NOMO-1 (cell line): Measurements from ENCODE around the gene ZMYND11.
"Not testable (repeated sequence)": the region's sequence is repeated elsewhere in the genome, so short reads cannot be mapped to it uniquely, and the experiment has no call there.

Experiments used
- DNase-seq, 2 experiments: peaks; one replicate each; lab custom pipeline; 2025; ENCODE audit not compliant: unreplicated experiment in 2 of 2; lab: John Stamatoyannopoulos, UW

Gene ZMYND11

DNA sequence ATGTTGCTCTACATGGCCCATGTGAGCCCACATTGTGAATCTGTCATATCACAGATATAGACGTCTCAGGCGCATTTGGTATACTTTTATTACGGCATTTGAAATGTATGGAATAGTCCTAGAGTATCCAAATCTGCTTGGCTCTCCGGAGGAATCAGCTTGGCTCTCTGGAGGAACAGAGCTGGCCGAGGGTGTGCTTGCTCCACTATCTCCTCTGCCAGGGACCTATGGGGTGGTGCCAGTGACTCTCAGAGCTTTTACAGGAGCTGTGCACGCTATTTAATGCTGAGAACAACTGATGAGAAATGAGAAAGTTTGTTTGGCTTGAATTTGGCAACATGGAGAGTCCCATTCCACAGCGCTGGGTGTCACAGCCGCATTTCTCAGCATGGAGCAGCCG lies 144.0 kb downstream of the ZMYND11 start:
- DNase-seq = no peak

DNA sequence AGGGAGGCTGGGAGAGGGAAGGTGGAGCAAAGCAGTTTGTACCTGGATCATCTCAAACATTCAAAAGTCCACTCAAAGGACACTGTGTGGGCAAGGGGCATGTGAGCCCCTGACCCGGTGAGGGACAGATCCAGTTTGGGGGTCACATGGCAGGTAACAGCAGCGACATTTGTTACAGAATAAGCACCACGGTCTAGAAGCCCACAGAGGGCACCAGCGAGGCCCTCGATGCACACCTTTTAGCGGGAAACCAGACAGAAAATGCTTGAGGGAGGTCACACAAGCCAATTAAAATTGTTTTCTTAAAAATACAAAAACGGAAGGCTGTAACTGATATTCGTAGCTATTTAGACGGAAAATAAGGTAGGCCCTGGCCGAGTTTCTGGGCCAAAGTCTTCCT lies 144.4 kb downstream of the ZMYND11 start:
- no peak for DNase-seq

DNA sequence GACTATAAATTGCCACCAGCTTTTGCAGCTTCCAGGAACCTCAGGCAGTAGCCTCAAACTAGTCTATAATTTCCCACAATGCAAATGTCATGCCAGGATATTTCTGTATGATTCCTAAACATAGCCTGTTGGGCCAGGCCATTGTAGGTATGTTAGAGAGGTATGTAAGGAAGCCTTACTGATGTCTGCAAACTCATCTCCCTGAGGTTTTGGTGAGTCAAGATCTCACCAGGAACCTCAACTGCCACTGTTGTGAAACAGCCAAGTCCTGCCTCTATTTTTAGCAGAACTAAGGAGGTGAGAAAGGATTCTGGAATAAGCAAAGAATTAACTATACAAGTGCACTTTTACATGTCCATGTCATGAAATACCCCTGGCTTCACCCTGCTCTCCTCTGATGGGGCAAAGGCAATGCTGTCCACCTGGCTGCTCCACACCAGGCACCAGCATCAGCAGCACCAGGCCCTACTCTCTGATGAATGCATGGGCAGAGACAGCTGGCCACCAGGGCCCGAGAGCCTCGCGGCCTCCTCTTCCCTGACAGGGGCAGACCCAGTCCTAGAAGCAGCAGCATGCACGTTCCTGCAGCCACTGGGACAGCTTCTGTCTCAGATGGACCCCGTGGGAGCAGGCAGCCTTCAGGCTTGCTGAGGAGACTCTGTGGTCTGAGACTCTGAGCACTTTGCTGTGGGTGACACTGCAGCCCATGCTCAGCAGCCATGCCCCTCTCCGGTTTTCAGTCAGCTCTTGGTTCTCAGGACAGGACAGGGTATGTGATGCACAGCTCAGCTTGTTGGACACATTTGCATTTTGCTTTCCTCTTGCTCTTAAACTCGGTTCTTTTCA lies 147.3 kb downstream of the ZMYND11 start:
- DNase-seq = peak; percentile 32 to 51

DNA sequence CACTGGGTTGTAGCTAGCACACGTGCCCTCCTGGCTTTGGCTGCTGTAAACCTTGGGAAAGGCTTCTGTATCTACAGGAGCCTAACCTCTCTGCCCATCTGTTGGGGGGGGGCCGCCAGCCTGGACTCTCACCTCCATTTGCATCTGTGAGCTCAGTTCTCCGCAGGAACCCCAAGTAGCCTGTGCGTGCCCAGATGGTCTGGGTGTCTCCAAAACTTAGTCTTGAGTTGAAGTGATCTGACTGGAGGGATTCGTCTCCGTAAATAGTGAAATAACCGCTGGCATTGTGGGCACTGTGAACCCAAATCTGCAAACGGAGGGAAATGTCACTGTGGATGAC lies 147.9 kb downstream of the ZMYND11 start:
- DNase-seq = no peak

- peak; percentile 20 to 33 for DNase-seq
Measured at GRCh38 chr10:283916-284356, 148.7 kb downstream of the ZMYND11 start.

DNA sequence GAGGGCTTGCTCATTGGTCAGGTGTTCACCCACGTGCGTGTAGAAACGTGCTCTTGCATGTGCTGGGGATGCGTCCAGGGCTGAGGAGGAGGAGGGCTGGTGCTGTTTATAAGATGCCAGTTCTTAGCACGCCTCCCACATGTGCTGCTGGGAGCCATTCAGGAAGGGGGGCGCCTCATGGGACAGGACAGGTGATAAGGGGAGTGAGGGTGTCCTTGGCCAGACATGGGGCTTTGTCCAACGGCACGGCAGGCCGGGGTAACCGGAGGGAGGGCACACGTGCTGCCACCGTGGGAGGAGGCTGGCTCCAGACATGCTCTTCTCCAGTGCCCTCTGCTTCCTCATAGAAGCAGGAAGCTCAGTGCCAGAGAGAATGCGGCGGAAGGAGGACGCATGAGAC lies 150.0 kb downstream of the ZMYND11 start:
- no peak for DNase-seq

DNA sequence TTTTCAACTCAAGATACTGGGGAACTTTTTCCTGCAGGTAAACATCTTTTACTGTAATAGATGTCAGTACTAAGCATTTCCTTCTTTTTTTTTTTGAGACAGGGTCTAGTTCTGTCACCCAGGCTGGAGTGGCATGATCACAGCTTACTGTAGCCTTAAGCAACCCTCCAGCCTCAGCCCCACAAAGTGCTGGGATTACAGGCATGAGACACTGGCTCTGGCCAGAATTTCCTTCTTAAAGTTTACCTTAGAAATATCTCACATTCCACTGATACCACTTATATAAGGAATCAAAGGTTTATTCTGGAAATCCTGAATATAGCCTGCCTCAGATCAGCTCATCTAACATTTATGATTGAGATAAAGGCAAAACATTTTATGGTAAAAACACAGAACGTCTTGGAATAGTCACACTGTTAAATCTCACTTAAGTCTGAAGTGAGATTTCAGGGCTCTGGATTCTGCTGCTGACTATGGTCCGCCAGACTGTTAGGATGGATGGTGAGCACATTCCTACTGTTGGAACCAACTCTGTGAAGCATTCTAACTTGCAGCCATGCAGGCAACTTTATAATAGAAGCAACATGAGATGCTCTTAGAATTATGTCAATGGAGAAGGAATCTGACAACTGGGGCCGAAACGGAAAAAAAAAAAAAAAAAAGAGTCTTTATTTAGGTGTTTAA lies 151.9 kb downstream of the ZMYND11 start:
- no peak for DNase-seq

DNA sequence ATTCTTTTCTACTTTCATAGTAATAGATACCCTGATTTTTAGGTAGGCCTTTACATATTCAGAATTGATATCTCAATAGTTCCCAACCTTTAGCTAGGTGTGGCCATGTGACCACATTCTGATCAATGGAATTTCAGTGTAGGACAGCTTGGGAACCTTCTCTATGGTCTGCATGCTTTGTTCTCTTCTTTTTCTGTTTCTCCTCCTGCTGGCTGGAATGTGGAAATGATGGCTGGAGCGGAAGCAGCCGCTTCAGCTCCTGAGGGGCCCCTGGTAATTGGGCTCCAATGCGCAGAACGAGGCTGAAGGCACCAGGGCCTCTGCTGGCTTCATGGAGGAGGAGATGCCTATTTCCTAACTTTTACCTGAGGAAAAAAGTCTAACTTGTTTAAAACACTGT lies 152.6 kb downstream of the ZMYND11 start:
- DNase-seq = no peak

- DNase-seq = no peak
Measured at GRCh38 chr10:288316-289200, 153.3 kb downstream of the ZMYND11 start.

DNA sequence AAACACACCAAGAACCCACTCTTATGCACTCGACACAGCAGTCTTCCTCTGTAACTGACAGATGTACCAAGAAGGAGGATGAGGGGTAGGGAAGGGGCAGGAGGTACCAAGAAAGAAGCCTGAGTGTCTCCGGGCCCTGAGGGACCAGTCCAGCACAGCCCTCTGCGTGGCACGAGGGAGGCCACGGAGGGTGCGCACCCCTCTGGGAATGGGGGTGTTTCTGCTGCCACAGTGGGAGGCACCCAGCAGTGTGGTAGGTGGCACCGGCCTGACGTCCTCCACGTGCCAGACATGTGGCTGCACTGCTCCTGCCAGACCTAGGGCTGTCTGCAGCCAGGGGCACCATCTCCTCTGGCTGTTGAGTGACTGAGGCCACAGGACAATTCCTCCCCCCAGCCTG lies 154.3 kb downstream of the ZMYND11 start:
- no peak for DNase-seq

DNA sequence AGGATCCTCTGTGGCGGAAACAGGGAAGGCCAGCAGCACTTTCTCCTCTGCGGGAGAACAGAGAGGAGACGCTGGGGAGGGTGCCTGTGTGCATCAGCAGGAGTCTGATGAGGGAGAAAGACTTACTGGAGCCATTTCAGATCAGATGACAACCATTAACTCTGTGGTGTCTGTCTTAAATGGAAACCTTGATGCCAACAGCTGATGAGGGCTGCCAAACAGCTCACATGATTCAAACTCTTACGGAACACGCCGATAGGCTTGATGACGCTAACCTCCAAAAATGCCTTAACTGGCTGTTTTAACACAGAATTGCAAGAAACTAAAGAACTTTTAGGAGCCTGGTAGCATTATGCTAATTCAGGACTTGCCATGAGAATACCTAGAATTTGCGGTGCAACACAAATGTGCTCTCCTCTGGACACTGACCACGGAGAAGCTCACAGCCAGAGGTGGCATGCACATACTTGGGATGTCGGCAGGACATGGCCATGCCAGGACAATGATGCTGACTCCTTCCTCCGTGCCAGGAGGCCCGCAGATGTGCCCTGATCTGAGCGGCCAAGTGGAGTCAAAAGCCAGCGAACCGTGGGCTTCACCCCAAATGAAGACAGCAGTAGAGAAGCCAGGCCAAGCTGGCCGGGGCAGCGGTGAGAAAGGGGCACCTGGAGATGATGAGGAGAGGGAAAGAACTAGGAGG lies 154.9 kb downstream of the ZMYND11 start:
- DNase-seq = no peak

- DNase-seq = no peak
Measured at GRCh38 chr10:293636-294035, 158.4 kb downstream of the ZMYND11 start.

DNA sequence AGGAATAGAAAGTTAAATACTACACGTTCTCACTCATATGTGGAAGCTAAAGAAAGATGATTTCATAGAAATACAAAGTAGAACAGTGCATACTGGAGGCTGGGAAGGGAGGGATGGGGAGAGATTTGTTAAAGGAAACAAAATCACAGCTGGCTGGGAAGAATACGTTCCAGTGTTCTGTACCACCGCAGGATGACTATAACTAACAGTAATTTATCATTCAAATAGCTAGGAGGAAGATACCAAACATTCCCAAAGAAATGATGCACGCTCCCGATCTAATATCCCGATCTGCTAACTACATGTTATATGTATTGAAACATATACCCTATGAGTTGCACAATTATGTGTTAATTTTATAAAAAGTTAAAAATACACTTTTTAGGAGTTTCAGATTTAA lies 162.3 kb downstream of the ZMYND11 start:
- DNase-seq = no peak

DNA sequence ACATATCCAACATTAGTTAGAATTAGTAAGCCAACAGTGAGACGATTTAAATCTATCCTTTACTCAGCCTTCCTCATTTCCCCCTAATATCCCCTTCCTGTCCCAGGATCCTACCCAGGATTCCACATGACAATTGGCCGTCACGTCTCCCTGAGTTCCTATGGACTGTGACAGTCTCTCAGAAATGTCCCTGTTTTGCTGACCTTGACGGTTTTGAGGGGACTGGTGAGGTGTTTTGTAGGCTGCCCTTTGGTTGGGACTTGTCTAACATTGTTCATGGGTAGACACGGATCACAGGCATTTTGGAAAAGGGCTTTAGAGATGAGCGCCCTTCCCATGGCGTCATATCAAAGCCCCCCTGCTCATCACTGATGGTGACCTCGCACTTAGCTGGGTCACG lies 162.8 kb downstream of the ZMYND11 start:
- no peak for DNase-seq

DNA sequence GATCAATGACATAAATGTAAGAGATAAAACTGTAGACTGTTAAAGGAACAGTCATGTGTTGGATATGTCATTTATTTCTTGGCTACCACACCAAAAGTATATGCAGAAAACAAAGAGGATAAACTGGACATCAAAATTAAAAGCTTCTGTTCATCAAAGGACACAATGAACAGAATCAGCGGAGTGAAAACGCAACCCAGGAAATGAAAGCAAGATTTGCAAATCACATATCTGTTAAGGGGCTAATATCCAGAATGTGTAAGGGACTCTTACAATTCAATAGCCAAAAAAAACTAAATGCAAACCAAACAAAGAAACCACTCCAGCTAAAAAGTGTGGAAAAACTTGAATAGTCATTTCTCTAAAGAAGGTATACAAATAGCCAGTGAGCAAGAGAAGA lies 164.3 kb downstream of the ZMYND11 start:
- no peak for DNase-seq

DNA sequence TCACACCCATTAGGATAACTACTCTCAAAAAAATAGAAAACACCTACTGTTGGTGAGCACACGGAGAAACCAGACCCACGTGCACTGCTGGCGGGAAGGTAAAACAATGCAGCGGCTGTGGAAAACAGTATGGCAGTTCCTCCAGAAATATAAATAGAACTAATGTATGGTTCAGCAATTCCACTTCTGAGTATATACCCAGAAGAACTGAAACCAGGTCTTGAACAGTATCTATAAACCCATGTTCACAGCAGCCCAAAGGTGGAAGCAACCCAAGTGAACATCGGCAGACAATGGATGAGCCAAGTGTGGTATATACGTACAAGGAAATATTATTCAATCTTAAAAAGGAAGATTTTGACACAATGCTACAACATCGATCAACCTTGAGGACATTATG lies 164.7 kb downstream of the ZMYND11 start:
- no peak for DNase-seq

DNA sequence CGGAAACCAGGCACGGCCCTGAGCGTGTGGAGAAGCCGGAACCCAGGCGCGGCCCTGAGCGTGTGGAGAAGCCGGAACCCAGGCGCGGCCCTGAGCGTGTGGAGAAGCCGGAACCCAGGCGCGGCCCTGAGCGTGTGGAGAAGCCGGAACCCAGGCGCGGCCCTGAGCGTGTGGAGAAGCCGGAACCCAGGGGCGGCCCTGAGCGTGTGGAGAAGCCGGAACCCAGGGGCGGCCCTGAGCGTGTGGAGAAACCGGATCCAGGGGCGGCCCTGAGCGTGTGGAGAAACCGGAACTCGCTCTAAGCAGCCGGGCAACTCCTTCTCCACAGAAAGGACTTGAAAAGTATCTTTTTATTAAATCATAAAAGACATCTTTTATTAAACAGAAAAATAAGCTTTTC lies 165.3 kb downstream of the ZMYND11 start:
- DNase-seq = not testable (repeated sequence)

DNA sequence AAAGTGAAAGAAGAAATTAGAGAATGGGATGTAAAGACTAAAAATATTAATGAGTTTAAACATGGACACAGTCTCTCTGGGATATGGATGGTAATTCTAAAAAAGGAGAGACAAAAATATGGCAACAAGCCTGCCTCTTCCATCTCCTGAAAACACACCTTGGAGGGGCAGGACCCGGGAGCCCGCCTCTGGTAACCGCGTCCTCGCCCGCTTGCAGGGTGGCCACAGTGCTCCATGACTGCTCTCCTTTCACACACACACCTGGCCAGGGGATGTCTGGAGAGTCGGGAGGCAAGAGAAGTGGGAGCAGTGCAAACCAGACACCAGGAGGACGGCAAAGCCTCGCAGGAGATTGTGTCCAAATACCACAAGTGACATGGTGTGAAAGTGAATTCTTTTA lies 166.3 kb downstream of the ZMYND11 start:
- no peak for DNase-seq
